ENCODE results near the gene TBR1. TPM values are rescaled to one million over a fixed set of nuclear protein-coding genes. Genes with fewer than 3 reads are reported as not detected.

TBR1 gene
- total RNA-seq: under 1 TPM in 1 of 2 donors, not detected in 1; under 0.01 TPM
- polyA plus RNA-seq: not detected

DNA sequence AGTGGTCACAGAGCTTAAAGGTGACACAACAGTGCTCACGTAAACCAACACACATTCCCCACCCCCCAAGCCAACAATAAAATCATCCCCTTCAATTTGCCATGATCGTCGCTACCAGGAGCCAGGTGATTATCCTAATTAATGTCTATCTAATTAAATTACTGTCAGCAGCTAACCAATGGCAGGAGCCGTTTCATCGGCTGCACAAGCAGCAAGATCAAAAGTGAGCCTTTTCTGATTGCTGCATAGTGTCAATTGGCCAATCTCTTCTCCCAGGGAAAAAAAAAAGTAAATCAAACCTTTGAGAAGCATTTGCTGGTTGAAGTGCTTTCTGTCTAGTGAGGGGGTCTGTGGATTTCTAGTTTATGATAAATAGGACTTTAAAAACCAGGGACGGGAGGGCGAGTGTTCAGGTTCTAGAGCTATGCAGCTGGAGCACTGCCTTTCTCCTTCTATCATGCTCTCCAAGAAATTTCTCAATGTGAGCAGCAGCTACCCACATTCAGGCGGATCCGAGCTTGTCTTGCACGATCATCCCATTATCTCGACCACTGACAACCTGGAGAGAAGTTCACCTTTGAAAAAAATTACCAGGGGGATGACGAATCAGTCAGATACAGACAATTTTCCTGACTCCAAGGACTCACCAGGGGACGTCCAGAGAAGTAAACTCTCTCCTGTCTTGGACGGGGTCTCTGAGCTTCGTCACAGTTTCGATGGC is at the start of gene TBR1:
TSS of gene TBR1 (plus strand) at position 311 of the 721 bp plus-strand sequence. CDS start at position 425, 114 bp downstream.
- WGBS: 8% methylated on average over 16 of the region's 16 CpGs
- Histone ChIP-seq H3K27ac (ENCODE audit: low read depth in 1 of 2, low read length in 2 of 2) (no peak within 1 kb of the TSS), H3K9ac (ENCODE audit: low read depth in 1 of 2, low read length in 2 of 2) (no peak within 1 kb of the TSS), H3K4me3 (ENCODE audit: low read depth in 1 of 3, low read length in 3 of 3) (no peak within 1 kb of the TSS), H3K36me3 (ENCODE audit: control insufficient read depth in 4 of 4, insufficient read depth in 3 of 4, low read depth in 1 of 4, low read length in 3 of 4) (peaks cover 0 to 3% (median under 1%) of the 10 kb centered on the region in 4 donors), H3K4me1 (ENCODE audit: control insufficient read depth in 4 of 4, insufficient read depth in 4 of 4, low read length in 3 of 4) (peaks cover 21 to 45% (median 29%) of the 10 kb centered on the region in 4 donors), H3K27me3 (ENCODE audit: control insufficient read depth in 4 of 4, insufficient read depth in 4 of 4, low read length in 3 of 4) (peaks cover 0 to 17% (median 13%) of the 10 kb centered on the region in 4 donors), H3K9me3 (ENCODE audit: control insufficient read depth in 4 of 4, low read length in 3 of 4) (no peaks in the 10 kb centered on the region)
- TF ChIP-seq SP1 (IDR thresholded peaks at IDR 0.05): peak; percentile 12
- no peak for TF ChIP-seq FOXA2 (IDR thresholded peaks at IDR 0.05)
- no peak for DNase-seq (ENCODE audit: low spot score)

DNA sequence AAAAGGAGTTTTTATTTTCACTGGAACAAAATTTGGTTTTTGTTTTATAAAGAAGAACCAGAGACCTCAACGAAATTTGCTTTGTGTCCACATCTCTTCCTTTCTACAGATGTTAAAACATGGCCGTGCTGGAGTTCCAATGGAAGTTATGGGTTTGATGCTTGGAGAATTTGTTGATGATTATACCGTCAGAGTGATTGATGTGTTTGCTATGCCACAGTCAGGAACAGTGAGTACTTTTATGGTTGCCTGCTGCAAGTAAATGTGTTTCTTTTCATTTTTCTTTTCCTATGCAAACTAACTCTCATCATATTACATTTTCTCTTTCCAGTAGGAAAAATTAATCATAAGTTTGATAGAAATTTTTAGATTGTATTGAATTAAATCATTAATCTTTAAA is 48.4 kb upstream of the TBR1 start:
- no peak overlapping the region for H3K9ac ChIP-seq (ENCODE audit: low read depth in 1 of 2, low read length in 2 of 2)
- no peaks in the 10 kb centered on the region for H3K27me3 ChIP-seq (ENCODE audit: control insufficient read depth in 4 of 4, insufficient read depth in 4 of 4, low read length in 3 of 4)
- DNase-seq (ENCODE audit: low spot score): no peak
- H3K27ac ChIP-seq (ENCODE audit: low read depth in 1 of 2, low read length in 2 of 2): no peak overlapping the region
- H3K4me1 ChIP-seq (ENCODE audit: control insufficient read depth in 4 of 4, insufficient read depth in 4 of 4, low read length in 3 of 4): no peaks in the 10 kb centered on the region
- TF ChIP-seq JUND (IDR thresholded peaks at IDR 0.05) (no peak), HNF4G (IDR thresholded peaks at IDR 0.05) (no peak), SP1 (IDR thresholded peaks at IDR 0.05) (no peak), RAD21 (IDR thresholded peaks at IDR 0.05) (no peak), FOXA1 (IDR thresholded peaks at IDR 0.05) (no peak), TAF1 (conservative IDR thresholded peaks at IDR 0.05) (no peak), EGR1 (IDR thresholded peaks at IDR 0.05; ENCODE audit: low read depth in 2 of 2) (no peak), YY1 (IDR thresholded peaks at IDR 0.05) (no peak), GABPA (IDR thresholded peaks at IDR 0.05 in 1 of 2, conservative IDR thresholded peaks at IDR 0.05 in 1 of 2) (no peak), HNF4A (conservative IDR thresholded peaks at IDR 0.05) (no peak)
- TF ChIP-seq, protein P1, sequence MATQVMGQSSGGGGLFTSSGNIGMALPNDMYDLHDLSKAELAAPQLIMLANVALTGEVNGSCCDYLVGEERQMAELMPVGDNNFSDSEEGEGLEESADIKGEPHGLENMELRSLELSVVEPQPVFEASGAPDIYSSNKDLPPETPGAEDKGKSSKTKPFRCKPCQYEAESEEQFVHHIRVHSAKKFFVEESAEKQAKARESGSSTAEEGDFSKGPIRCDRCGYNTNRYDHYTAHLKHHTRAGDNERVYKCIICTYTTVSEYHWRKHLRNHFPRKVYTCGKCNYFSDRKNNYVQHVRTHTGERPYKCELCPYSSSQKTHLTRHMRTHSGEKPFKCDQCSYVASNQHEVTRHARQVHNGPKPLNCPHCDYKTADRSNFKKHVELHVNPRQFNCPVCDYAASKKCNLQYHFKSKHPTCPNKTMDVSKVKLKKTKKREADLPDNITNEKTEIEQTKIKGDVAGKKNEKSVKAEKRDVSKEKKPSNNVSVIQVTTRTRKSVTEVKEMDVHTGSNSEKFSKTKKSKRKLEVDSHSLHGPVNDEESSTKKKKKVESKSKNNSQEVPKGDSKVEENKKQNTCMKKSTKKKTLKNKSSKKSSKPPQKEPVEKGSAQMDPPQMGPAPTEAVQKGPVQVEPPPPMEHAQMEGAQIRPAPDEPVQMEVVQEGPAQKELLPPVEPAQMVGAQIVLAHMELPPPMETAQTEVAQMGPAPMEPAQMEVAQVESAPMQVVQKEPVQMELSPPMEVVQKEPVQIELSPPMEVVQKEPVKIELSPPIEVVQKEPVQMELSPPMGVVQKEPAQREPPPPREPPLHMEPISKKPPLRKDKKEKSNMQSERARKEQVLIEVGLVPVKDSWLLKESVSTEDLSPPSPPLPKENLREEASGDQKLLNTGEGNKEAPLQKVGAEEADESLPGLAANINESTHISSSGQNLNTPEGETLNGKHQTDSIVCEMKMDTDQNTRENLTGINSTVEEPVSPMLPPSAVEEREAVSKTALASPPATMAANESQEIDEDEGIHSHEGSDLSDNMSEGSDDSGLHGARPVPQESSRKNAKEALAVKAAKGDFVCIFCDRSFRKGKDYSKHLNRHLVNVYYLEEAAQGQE (IDR thresholded peaks at IDR 0.05): no peak
- TF ChIP-seq, protein P2, sequence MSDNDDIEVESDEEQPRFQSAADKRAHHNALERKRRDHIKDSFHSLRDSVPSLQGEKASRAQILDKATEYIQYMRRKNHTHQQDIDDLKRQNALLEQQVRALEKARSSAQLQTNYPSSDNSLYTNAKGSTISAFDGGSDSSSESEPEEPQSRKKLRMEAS (IDR thresholded peaks at IDR 0.05): no peak
- TF ChIP-seq, protein P3, sequence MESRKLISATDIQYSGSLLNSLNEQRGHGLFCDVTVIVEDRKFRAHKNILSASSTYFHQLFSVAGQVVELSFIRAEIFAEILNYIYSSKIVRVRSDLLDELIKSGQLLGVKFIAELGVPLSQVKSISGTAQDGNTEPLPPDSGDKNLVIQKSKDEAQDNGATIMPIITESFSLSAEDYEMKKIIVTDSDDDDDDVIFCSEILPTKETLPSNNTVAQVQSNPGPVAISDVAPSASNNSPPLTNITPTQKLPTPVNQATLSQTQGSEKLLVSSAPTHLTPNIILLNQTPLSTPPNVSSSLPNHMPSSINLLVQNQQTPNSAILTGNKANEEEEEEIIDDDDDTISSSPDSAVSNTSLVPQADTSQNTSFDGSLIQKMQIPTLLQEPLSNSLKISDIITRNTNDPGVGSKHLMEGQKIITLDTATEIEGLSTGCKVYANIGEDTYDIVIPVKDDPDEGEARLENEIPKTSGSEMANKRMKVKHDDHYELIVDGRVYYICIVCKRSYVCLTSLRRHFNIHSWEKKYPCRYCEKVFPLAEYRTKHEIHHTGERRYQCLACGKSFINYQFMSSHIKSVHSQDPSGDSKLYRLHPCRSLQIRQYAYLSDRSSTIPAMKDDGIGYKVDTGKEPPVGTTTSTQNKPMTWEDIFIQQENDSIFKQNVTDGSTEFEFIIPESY (IDR thresholded peaks at IDR 0.05): no peak
- TF ChIP-seq, protein P4, sequence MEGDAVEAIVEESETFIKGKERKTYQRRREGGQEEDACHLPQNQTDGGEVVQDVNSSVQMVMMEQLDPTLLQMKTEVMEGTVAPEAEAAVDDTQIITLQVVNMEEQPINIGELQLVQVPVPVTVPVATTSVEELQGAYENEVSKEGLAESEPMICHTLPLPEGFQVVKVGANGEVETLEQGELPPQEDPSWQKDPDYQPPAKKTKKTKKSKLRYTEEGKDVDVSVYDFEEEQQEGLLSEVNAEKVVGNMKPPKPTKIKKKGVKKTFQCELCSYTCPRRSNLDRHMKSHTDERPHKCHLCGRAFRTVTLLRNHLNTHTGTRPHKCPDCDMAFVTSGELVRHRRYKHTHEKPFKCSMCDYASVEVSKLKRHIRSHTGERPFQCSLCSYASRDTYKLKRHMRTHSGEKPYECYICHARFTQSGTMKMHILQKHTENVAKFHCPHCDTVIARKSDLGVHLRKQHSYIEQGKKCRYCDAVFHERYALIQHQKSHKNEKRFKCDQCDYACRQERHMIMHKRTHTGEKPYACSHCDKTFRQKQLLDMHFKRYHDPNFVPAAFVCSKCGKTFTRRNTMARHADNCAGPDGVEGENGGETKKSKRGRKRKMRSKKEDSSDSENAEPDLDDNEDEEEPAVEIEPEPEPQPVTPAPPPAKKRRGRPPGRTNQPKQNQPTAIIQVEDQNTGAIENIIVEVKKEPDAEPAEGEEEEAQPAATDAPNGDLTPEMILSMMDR (IDR thresholded peaks at IDR 0.05; ENCODE audit: low read depth, low read length, missing input control): no peak
- TF ChIP-seq, protein P5, sequence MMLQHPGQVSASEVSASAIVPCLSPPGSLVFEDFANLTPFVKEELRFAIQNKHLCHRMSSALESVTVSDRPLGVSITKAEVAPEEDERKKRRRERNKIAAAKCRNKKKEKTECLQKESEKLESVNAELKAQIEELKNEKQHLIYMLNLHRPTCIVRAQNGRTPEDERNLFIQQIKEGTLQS (IDR thresholded peaks at IDR 0.05): no peak
- no peaks in the 10 kb centered on the region for H3K9me3 ChIP-seq (ENCODE audit: control insufficient read depth in 4 of 4, low read length in 3 of 4)
- 92% methylated on average over 3 of the region's 3 CpGs for WGBS
- H3K4me3 ChIP-seq (ENCODE audit: low read depth in 1 of 3, low read length in 3 of 3): no peak overlapping the region
- H3K36me3 ChIP-seq (ENCODE audit: control insufficient read depth in 4 of 4, insufficient read depth in 3 of 4, low read depth in 1 of 4, low read length in 3 of 4): peaks cover 0 to 16% (median 6%) of the 10 kb centered on the region in 4 donors

Data from liver (tissue), 9 donors.